Ascending aorta (tissue), 2 donors: ENCODE measurements around the gene GPR183. TPM values are rescaled to one million over a fixed set of nuclear protein-coding genes. Genes with fewer than 3 reads are reported as not detected.

Experiments
- DNase-seq, 2 donors: peaks; one replicate each; pipeline ENCODE4 v3.0.0-alpha.2; 2019; ENCODE audit warnings: low spot score in 2 of 2
- H3K27ac ChIP-seq, 2 donors: fragments of 200-600 bp; sonication (generic); one replicate each; pipeline ENCODE4 v1.5.1; 2016 to 2017; ENCODE audit warnings: mild to moderate bottlenecking in 1 of 2
- H3K27me3 ChIP-seq: fragments of 200-600 bp; sonication (generic); one replicate; pipeline ENCODE4 v1.5.1; 2017
- H3K36me3 ChIP-seq, 2 donors: fragments of 200-600 bp; sonication (generic); one replicate each; pipeline ENCODE4 v1.5.1; 2016
- H3K4me1 ChIP-seq, 2 donors: fragments of 200-600 bp; sonication (generic); one replicate each; pipeline ENCODE4 v1.5.1; 2016 to 2017; ENCODE audit warnings: mild to moderate bottlenecking in 1 of 2
- H3K4me3 ChIP-seq, 2 donors: fragments of 200-600 bp; sonication (generic); one replicate each; pipeline ENCODE4 v1.5.1; 2016 to 2017; ENCODE audit warnings: mild to moderate bottlenecking in 1 of 2
- H3K9me3 ChIP-seq, 2 donors: fragments of 200-600 bp; sonication (generic); one replicate each; pipeline ENCODE4 v1.5.1; 2016
- CTCF ChIP-seq, 3 experiments: fragments of 200-600 bp in 2 of 3; fragments of 450-650 bp in 1 of 3; sonication (generic) in 2 of 3; IDR thresholded peaks; one replicate each; pipeline ENCODE4 v1.5.1; 2016 to 2019; ENCODE audit warnings: antibody characterized with exemption in 3 of 3, mild to moderate bottlenecking in 1 of 3, moderate library complexity in 1 of 3
- intact Hi-C: fragments of 100-400 bp; cut with DNase I; formaldehyde crosslinking; loops from one replicate; pipeline ENCODE4 v1.15.1; 2023
- total RNA-seq: library from RNA; depleted of rRNA; stranded (reverse); fragments of >200 nt; gene quantifications from one replicate; pipeline ENCODE4 v1.1.0, GENCODE V29; 2016

Gene GPR183
- total RNA-seq, 1 donor from 2014 or later, result 1.1 TPM

- Histone ChIP-seq H3K27me3 (no peaks in the 10 kb centered on the region), H3K9me3 (no peaks in the 10 kb centered on the region), H3K36me3 (peaks cover 0 to 3% of the 10 kb centered on the region in 2 donors), H3K27ac (no peak overlapping the region), H3K4me3 (no peak overlapping the region), H3K4me1 (peaks cover 0 to 2% of the 10 kb centered on the region in 2 donors)
- intact Hi-C loops, result no loop called here
- TF ChIP-seq CTCF (IDR thresholded peaks at IDR 0.05), result no peak
- DNase-seq, result no peak
Observed at GRCh38 chr13:99257291-99257690, 49.9 kb downstream of the GPR183 start.

GRCh38 chr13:99256709-99257108 is 50.5 kb downstream of the GPR183 start:
- TF ChIP-seq CTCF (IDR thresholded peaks at IDR 0.05), result no peak
- Histone ChIP-seq H3K9me3 (no peaks in the 10 kb centered on the region), H3K4me1 (peaks cover 0 to 2% of the 10 kb centered on the region in 2 donors), H3K27me3 (no peaks in the 10 kb centered on the region), H3K27ac (no peak overlapping the region), H3K36me3 (peaks cover 0 to 3% of the 10 kb centered on the region in 2 donors), H3K4me3 (no peak overlapping the region)
- intact Hi-C loops, result no loop called here
- no peak for DNase-seq

- Histone ChIP-seq H3K36me3 (peaks cover 0 to 3% of the 10 kb centered on the region in 2 donors), H3K27me3 (no peaks in the 10 kb centered on the region), H3K9me3 (no peaks in the 10 kb centered on the region), H3K4me1 (peaks cover 0 to 2% of the 10 kb centered on the region in 2 donors), H3K27ac (no peak overlapping the region), H3K4me3 (no peak overlapping the region)
- DNase-seq, result no peak
- intact Hi-C loops, result no loop called here
- TF ChIP-seq CTCF (IDR thresholded peaks at IDR 0.05), result no peak
Observed at GRCh38 chr13:99256283-99256682, 50.9 kb downstream of the GPR183 start.

GRCh38 chr13:99255271-99255670 is 51.9 kb downstream of the GPR183 start:
- Histone ChIP-seq H3K36me3 (peaks cover 0 to 3% of the 10 kb centered on the region in 2 donors), H3K4me1 (peaks cover 0 to 2% of the 10 kb centered on the region in 2 donors), H3K27ac (no peak overlapping the region), H3K9me3 (no peaks in the 10 kb centered on the region), H3K27me3 (no peaks in the 10 kb centered on the region), H3K4me3 (no peak overlapping the region)
- intact Hi-C loops, result no loop called here
- no peak for DNase-seq
- no peak for TF ChIP-seq CTCF (IDR thresholded peaks at IDR 0.05)

- intact Hi-C loops, result no loop called here
- peaks cover 0 to 3% of the 10 kb centered on the region in 2 donors for H3K36me3 ChIP-seq
- no peak overlapping the region for H3K27ac ChIP-seq
- no peak overlapping the region for H3K4me3 ChIP-seq
- DNase-seq, result no peak
- no peak for TF ChIP-seq CTCF (IDR thresholded peaks at IDR 0.05)
- peaks cover 0 to 2% of the 10 kb centered on the region in 2 donors for H3K4me1 ChIP-seq
- H3K27me3 ChIP-seq, result no peaks in the 10 kb centered on the region
- H3K9me3 ChIP-seq, result no peaks in the 10 kb centered on the region
Observed at GRCh38 chr13:99254830-99255229, 52.4 kb downstream of the GPR183 start.

GRCh38 chr13:99251921-99252320 is 55.3 kb downstream of the GPR183 start:
- intact Hi-C loops, result no loop called here

More at GRCh38 chr13:99251921-99252320, 55.3 kb downstream of the GPR183 start:
- Histone ChIP-seq H3K4me1 (peaks cover 0 to 2% of the 10 kb centered on the region in 2 donors), H3K27me3 (no peaks in the 10 kb centered on the region), H3K9me3 (no peaks in the 10 kb centered on the region), H3K27ac (no peak overlapping the region), H3K36me3 (peaks cover under 1 to 11% of the 10 kb centered on the region in 2 donors), H3K4me3 (no peak overlapping the region)
- DNase-seq, result no peak
- TF ChIP-seq CTCF (IDR thresholded peaks at IDR 0.05), result no peak
